Mesenchymal stem cell (in vitro differentiated cells and primary cell): ENCODE measurements around the gene MARCKSL1.

Experiments
- DNase-seq: peaks from one replicate; pipeline ENCODE4 v3.0.0-alpha.2; 2013
- H2AFZ ChIP-seq: one replicate; pipeline ENCODE4 v1.6.1; 2013; ENCODE audit warnings: low read depth, mild to moderate bottlenecking, control low read depth, inconsistent platforms, low read length, moderate library complexity
- H2AK5ac ChIP-seq: 2 replicates; pipeline ENCODE4 v1.6.1; 2013; ENCODE audit warnings: low read length, moderate library complexity, mild to moderate bottlenecking, inconsistent platforms; ENCODE audit not compliant: severe bottlenecking
- H2BK120ac ChIP-seq: one replicate; pipeline ENCODE4 v1.6.1; 2013; ENCODE audit warnings: low read depth, mild to moderate bottlenecking, inconsistent platforms, low read length, moderate library complexity
- H2BK12ac ChIP-seq, 2 experiments: one replicate each; pipeline ENCODE4 v1.6.1; 2013; ENCODE audit warnings: inconsistent platforms in 2 of 2, low read length in 2 of 2, mild to moderate bottlenecking in 2 of 2, moderate library complexity in 2 of 2, control low read depth in 1 of 2
- H2BK15ac ChIP-seq: one replicate; pipeline ENCODE4 v1.6.1; 2013; ENCODE audit warnings: mild to moderate bottlenecking, low read depth, inconsistent platforms; ENCODE audit not compliant: poor library complexity, severe bottlenecking
- H2BK5ac ChIP-seq: 2 replicates; pipeline ENCODE4 v1.6.1; 2013; ENCODE audit warnings: low read depth, mild to moderate bottlenecking, low read length, control low read depth, inconsistent platforms; ENCODE audit not compliant: poor library complexity, severe bottlenecking
- H3K14ac ChIP-seq, 2 experiments: one replicate each; pipeline ENCODE4 v1.6.1; 2013; ENCODE audit warnings: inconsistent platforms in 2 of 2, low read length in 2 of 2, control low read depth in 1 of 2, mild to moderate bottlenecking in 1 of 2, moderate library complexity in 1 of 2
- H3K18ac ChIP-seq, 2 experiments: one replicate each; pipeline ENCODE4 v1.6.1; 2013; ENCODE audit warnings: inconsistent platforms in 2 of 2, low read length in 2 of 2, control low read depth in 1 of 2, low read depth in 1 of 2, mild to moderate bottlenecking in 1 of 2
- H3K23ac ChIP-seq, 2 experiments: one replicate each; pipeline ENCODE4 v1.6.1; 2013; ENCODE audit warnings: inconsistent platforms in 2 of 2, low read length in 2 of 2, mild to moderate bottlenecking in 2 of 2, moderate library complexity in 2 of 2, control low read depth in 1 of 2
- H3K27ac ChIP-seq: 2 replicates; pipeline ENCODE4 v1.5.1; 2013; ENCODE audit warnings: mild to moderate bottlenecking, moderate library complexity, low read length, control low read depth, inconsistent platforms; ENCODE audit not compliant: poor library complexity, severe bottlenecking
- H3K27me3 ChIP-seq, 2 experiments: 2 replicates each; pipeline versions ENCODE4 v1.6.1 to v1.7.0; 2013; ENCODE audit warnings: low read length in 2 of 2, mild to moderate bottlenecking in 2 of 2, moderate library complexity in 2 of 2, control low read depth in 1 of 2, inconsistent platforms in 1 of 2; ENCODE audit not compliant: control insufficient read depth in 1 of 2, insufficient read depth in 1 of 2
- H3K36me3 ChIP-seq, 2 experiments: 2 replicates each; pipeline versions ENCODE4 v1.6.1 to v1.7.0; 2013; ENCODE audit warnings: low read length in 2 of 2, control low read depth in 1 of 2, inconsistent platforms in 1 of 2, low read depth in 1 of 2, mild to moderate bottlenecking in 1 of 2; ENCODE audit not compliant: insufficient read depth in 2 of 2, control insufficient read depth in 1 of 2
- H3K4ac ChIP-seq, 2 experiments: one replicate each; pipeline ENCODE4 v1.6.1; 2013; ENCODE audit warnings: inconsistent platforms in 2 of 2, low read length in 2 of 2, mild to moderate bottlenecking in 2 of 2, moderate library complexity in 2 of 2, control low read depth in 1 of 2, low read depth in 1 of 2
- H3K4me1 ChIP-seq: 2 replicates; pipeline ENCODE4 v1.6.1; 2013; ENCODE audit warnings: low read depth, low read length, control low read depth; ENCODE audit not compliant: control insufficient read depth, insufficient read depth
- H3K4me2 ChIP-seq: 2 replicates; pipeline ENCODE4 v1.6.1; 2013; ENCODE audit warnings: low read length, mild to moderate bottlenecking, inconsistent platforms; ENCODE audit not compliant: poor library complexity, severe bottlenecking
- H3K4me3 ChIP-seq, 2 experiments: 2 replicates each; pipeline versions ENCODE4 v1.5.1 to v1.7.0; 2013; ENCODE audit warnings: low read length in 2 of 2, mild to moderate bottlenecking in 2 of 2, control low read depth in 1 of 2, low read depth in 1 of 2; ENCODE audit not compliant: insufficient read depth in 1 of 2
- H3K79me1 ChIP-seq: replicated peaks from 2 replicates; pipeline ENCODE4 v1.6.1; 2013; ENCODE audit warnings: mild to moderate bottlenecking, control low read depth, low read length, inconsistent platforms; ENCODE audit not compliant: poor library complexity, severe bottlenecking
- H3K9ac ChIP-seq: 2 replicates; pipeline ENCODE4 v1.7.0; 2013; ENCODE audit warnings: mild to moderate bottlenecking, low read length, moderate library complexity
- H3K9me3 ChIP-seq: 2 replicates; pipeline ENCODE4 v1.7.0; 2013; ENCODE audit warnings: mild to moderate bottlenecking, low read length; ENCODE audit not compliant: control insufficient read depth
- H4K8ac ChIP-seq: one replicate; pipeline ENCODE4 v1.6.1; 2013; ENCODE audit warnings: inconsistent platforms, mild to moderate bottlenecking, low read length, moderate library complexity
- H4K91ac ChIP-seq: one replicate; pipeline ENCODE4 v1.6.1; 2013; ENCODE audit warnings: mild to moderate bottlenecking, low read length, inconsistent platforms
- WGBS: methylation state at CpG from one replicate; pipeline ENCODE4 v1.1.7; 2013; ENCODE audit warnings: mixed read lengths; 5-methylcytosine and 5-hydroxymethylcytosine counted together

The MARCKSL1 gene

DNA sequence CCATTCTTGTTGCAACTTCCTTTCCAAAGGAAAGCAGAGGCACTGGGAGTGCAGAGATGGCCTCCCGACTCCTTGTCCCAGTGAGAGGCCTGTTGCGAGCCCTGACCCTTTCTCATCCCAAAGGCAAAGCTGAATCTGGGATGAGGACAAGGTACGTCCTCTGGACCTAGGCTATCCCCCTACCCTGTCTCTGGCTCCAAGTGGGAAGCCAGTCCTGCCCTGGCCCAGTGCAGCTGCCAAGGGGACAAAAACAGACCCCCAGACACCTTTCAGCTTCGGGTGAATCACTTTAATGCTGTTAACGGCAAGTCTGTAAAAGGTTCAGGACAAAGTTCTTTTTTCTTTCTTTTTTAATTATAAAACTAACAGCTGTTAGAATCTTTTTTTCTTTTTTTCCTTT, 28.8 kb upstream of the MARCKSL1 start:
- no peak overlapping the region for H2BK120ac ChIP-seq
- 99% methylated on average over 3 of the region's 5 CpGs for WGBS
- H4K8ac ChIP-seq, result no peak overlapping the region
- H3K18ac ChIP-seq, result no peak overlapping the region
- H3K4me2 ChIP-seq, result no peak overlapping the region
- H3K36me3 ChIP-seq, result peaks cover 66 to 70% of the 10 kb centered on the region in 2 experiments
- no peaks in the 10 kb centered on the region for H3K9me3 ChIP-seq
- no peak for DNase-seq
- no peak overlapping the region for H3K4me3 ChIP-seq
- H3K9ac ChIP-seq, result no peak overlapping the region
- no peak overlapping the region for H2BK12ac ChIP-seq
- no peak overlapping the region for H2BK5ac ChIP-seq
- H3K14ac ChIP-seq, result no peak overlapping the region
- H3K4me1 ChIP-seq, result peaks cover 18% of the 10 kb centered on the region
- H2AFZ ChIP-seq, result no peak overlapping the region
- no peaks in the 10 kb centered on the region for H3K27me3 ChIP-seq
- no peak overlapping the region for H4K91ac ChIP-seq
- H3K23ac ChIP-seq, result no peak overlapping the region
- peaks cover 6% of the 10 kb centered on the region for H3K79me1 ChIP-seq
- no peak overlapping the region for H2AK5ac ChIP-seq
- no peak overlapping the region for H2BK15ac ChIP-seq
- no peak overlapping the region for H3K27ac ChIP-seq
- no peak overlapping the region for H3K4ac ChIP-seq

DNA sequence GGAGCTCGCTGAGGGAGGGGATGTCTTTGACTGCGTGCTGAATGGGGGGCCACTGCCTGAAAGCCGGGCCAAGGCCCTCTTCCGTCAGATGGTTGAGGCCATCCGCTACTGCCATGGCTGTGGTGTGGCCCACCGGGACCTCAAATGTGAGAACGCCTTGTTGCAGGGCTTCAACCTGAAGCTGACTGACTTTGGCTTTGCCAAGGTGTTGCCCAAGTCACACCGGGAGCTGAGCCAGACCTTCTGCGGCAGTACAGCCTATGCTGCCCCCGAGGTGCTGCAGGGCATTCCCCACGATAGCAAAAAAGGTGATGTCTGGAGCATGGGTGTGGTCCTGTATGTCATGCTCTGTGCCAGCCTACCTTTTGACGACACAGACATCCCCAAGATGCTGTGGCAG, 27.7 kb upstream of the MARCKSL1 start:
- H3K27ac ChIP-seq, result no peak overlapping the region
- no peak for DNase-seq
- no peak overlapping the region for H3K23ac ChIP-seq
- no peak overlapping the region for H3K18ac ChIP-seq
- H3K4ac ChIP-seq, result no peak overlapping the region
- H3K4me3 ChIP-seq, result peak overlapping the region in 1 of 2 experiments; percentile 0
- no peak overlapping the region for H2BK12ac ChIP-seq
- no peaks in the 10 kb centered on the region for H3K9me3 ChIP-seq
- H2BK5ac ChIP-seq, result no peak overlapping the region
- no peak overlapping the region for H2AFZ ChIP-seq
- H3K27me3 ChIP-seq, result no peaks in the 10 kb centered on the region
- no peak overlapping the region for H2AK5ac ChIP-seq
- WGBS, result 98% methylated on average over 12 of the region's 12 CpGs
- H3K4me2 ChIP-seq, result no peak overlapping the region
- H3K4me1 ChIP-seq, result peaks cover 18% of the 10 kb centered on the region
- peak overlapping the region; percentile 39 for H2BK15ac ChIP-seq
- peaks cover 6% of the 10 kb centered on the region for H3K79me1 ChIP-seq
- H4K91ac ChIP-seq, result peak overlapping the region; percentile 72
- H3K14ac ChIP-seq, result no peak overlapping the region
- no peak overlapping the region for H2BK120ac ChIP-seq
- H3K9ac ChIP-seq, result no peak overlapping the region
- H4K8ac ChIP-seq, result peak overlapping the region; percentile 17
- peaks cover 56 to 69% of the 10 kb centered on the region in 2 experiments for H3K36me3 ChIP-seq

DNA sequence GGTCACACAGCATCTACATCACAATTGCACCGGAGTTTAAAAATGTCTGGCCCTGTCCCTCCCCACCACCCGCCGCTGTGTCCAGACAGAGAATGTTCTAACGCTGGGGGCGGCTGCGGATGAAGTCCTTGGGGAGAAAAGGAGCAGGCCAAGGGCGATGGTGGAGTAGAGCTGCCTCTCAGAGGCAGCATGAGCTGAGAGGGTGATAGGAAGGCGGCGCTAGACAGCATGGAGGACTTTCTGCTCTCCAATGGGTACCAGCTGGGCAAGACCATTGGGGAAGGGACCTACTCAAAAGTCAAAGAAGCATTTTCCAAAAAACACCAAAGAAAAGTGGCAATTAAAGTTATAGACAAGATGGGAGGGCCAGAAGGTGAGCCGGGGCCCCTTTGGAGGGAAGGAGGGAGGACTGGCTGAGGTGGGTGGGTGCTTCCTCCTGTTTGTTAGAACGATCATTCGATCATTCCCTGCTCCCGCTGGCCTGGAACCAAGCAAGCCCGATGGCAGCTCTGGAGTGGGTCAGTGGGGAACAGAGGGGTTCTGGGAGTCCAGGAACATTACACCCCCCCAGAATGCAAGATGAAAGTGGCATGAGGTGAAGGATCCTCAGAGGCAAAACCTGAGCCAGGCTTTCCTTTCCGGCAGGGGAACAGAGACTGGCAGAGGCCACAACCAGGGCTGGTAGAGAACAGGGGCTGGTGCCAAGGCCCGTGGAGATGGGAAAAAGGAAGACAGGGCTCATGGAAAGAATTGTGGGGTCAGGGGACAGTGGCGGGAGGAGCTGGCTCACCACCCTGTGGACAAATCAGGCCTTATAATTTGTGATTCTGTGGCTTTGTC, 26.7 kb upstream of the MARCKSL1 start, which contains the start of the genes FAM229A and TSSK3:
Gene FAM229A, minus strand, starts transcription at position 12 of the 840 bp plus-strand sequence. CDS start 394 bp downstream, outside the sequence.
Gene TSSK3, plus strand, starts transcription at position 66 of the 840 bp plus-strand sequence. Its CDS starts 163 bp downstream, at position 229.
- peak within 1 kb of the TSS in 1 of 2 experiments; percentile 88 for H3K4ac ChIP-seq
- H3K4me2 ChIP-seq, result peak within 1 kb of the TSS; percentile 78
- H3K4me1 ChIP-seq, result peaks cover 18% of the 10 kb centered on the region
- H3K36me3 ChIP-seq, result peaks cover 54 to 60% of the 10 kb centered on the region in 2 experiments
- 86% methylated on average over 16 of the region's 17 CpGs for WGBS
- H3K27ac ChIP-seq, result no peak within 1 kb of the TSS
- H2AFZ ChIP-seq, result no peak within 1 kb of the TSS
- peak within 1 kb of the TSS; percentile 82 for H4K8ac ChIP-seq
- peak within 1 kb of the TSS in 1 of 2 experiments; percentile 47 for H2BK12ac ChIP-seq
- H3K18ac ChIP-seq, result peak within 1 kb of the TSS in 1 of 2 experiments; percentile 37
- peak within 1 kb of the TSS; percentile 74 for H2BK120ac ChIP-seq
- H2BK15ac ChIP-seq, result peak within 1 kb of the TSS; percentile 64
- H3K79me1 ChIP-seq, result peaks cover 6% of the 10 kb centered on the region
- no peak within 1 kb of the TSS for H3K14ac ChIP-seq
- peak within 1 kb of the TSS in 1 of 2 experiments; percentile 22 for H3K23ac ChIP-seq
- peak within 1 kb of the TSS; percentile 76 for H4K91ac ChIP-seq
- no peaks in the 10 kb centered on the region for H3K27me3 ChIP-seq
- peak within 1 kb of the TSS; percentile 39 to 58 for H3K4me3 ChIP-seq
- peak within 1 kb of the TSS; percentile 76 for H3K9ac ChIP-seq
- H2AK5ac ChIP-seq, result no peak within 1 kb of the TSS
- H3K9me3 ChIP-seq, result no peaks in the 10 kb centered on the region
- no peak for DNase-seq
- H2BK5ac ChIP-seq, result no peak within 1 kb of the TSS
